ENCODE data around the gene SPAG4.
A peak's percentile ranks its signal among the peaks of the same experiment; 100 is the strongest.

SPAG4 gene

DNA sequence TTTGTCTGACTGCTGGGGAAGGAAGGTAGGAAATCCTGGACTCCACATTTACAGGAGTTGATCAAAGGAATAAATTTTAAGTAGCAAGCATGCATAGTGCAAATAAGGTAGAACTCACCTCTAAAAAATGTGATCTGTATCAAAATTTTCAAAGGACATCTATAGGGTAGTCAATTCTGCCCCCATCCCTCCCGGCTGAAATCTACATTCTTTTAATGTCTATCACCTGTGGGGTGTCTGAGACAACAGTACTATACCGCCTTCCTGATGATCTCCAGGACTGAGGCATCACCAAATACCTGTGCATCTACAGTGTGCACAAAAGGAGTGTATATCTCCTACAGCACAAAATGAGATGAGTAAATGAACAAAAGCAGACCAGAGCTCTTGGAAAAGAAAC is 29.2 kb downstream of the SPAG4 start:
- Histone ChIP-seq H3K9ac (ENCODE audit: low read depth, low read length) (no peak overlapping the region), H3K36me3 (ENCODE audit: insufficient read depth, low read length) (no peaks in the 10 kb centered on the region), H3K9me3 (ENCODE audit: control insufficient read depth, insufficient read depth, low read length) (no peaks in the 10 kb centered on the region), H3K4me1 (ENCODE audit: insufficient read depth, low read length) (peaks cover 3% of the 10 kb centered on the region; the same call in 1 of the 2 replicates)

GRCh38 chr20:35648836-35649235 is 33.2 kb downstream of the SPAG4 start:
- H3K9ac ChIP-seq (ENCODE audit: low read depth, low read length), result no peak overlapping the region

DNA sequence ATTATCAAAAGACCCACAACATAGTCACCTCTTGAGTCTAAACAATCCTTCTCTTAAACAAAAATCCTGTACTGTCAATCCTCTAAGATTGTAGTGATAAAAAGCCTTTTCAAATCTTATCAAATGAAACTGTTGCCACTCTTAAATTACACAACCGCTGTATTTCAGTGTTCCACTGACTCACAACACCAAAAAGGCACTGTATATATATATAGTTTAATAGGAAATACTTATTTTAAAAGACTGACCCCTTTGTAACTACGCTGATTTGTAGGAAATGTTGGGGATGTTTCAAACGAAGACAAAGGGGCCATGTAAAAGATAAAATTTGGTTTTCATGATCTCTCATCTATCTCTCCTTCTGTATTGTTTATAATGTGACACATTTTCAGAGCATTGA is 35.0 kb downstream of the SPAG4 start:
- Histone ChIP-seq H3K36me3 (ENCODE audit: insufficient read depth, low read length) (peaks cover 14% of the 10 kb centered on the region; the same call in 1 of the 2 replicates), H3K9me3 (ENCODE audit: control insufficient read depth, insufficient read depth, low read length) (no peaks in the 10 kb centered on the region), H3K9ac (ENCODE audit: low read depth, low read length) (no peak overlapping the region), H3K4me1 (ENCODE audit: insufficient read depth, low read length) (no peaks in the 10 kb centered on the region)

More at GRCh38 chr20:35648836-35649235, 33.2 kb downstream of the SPAG4 start:
- Histone ChIP-seq H3K9me3 (ENCODE audit: control insufficient read depth, insufficient read depth, low read length) (no peaks in the 10 kb centered on the region), H3K36me3 (ENCODE audit: insufficient read depth, low read length) (peaks cover 8% of the 10 kb centered on the region; the same call in 1 of the 2 replicates), H3K4me1 (ENCODE audit: insufficient read depth, low read length) (no peaks in the 10 kb centered on the region)

- H3K36me3 ChIP-seq (ENCODE audit: insufficient read depth, low read length), result peaks cover 14% of the 10 kb centered on the region; the same call in 1 of the 2 replicates
- no peaks in the 10 kb centered on the region for H3K9me3 ChIP-seq (ENCODE audit: control insufficient read depth, insufficient read depth, low read length)
- H3K9ac ChIP-seq (ENCODE audit: low read depth, low read length), result no peak overlapping the region
- no peaks in the 10 kb centered on the region for H3K4me1 ChIP-seq (ENCODE audit: insufficient read depth, low read length)
Measured at GRCh38 chr20:35651958-35652357, 36.3 kb downstream of the SPAG4 start.

GRCh38 chr20:35652641-35653429 is 37.2 kb downstream of the SPAG4 start:
- Histone ChIP-seq H3K4me1 (ENCODE audit: insufficient read depth, low read length) (no peaks in the 10 kb centered on the region), H3K9ac (ENCODE audit: low read depth, low read length) (no peak overlapping the region), H3K9me3 (ENCODE audit: control insufficient read depth, insufficient read depth, low read length) (no peaks in the 10 kb centered on the region), H3K36me3 (ENCODE audit: insufficient read depth, low read length) (peaks cover 14% of the 10 kb centered on the region; the same call in 1 of the 2 replicates)

DNA sequence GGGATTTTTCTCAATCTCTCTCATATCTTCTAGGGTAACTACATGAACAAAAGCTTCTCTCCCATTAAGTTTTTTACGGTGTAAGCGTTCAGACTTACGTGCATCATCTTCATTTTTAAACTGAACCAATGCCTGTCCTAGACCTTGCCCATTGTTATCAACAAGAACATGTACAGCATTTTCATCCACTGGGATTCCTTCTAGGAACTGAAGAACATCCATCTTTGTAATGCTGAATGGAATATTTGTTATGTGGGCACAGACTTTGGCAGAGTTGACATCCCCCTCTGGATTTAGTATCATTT is 37.8 kb downstream of the SPAG4 start:
- Histone ChIP-seq H3K36me3 (ENCODE audit: insufficient read depth, low read length) (peaks cover 14% of the 10 kb centered on the region; the same call in 1 of the 2 replicates), H3K9ac (ENCODE audit: low read depth, low read length) (no peak overlapping the region)

DNA sequence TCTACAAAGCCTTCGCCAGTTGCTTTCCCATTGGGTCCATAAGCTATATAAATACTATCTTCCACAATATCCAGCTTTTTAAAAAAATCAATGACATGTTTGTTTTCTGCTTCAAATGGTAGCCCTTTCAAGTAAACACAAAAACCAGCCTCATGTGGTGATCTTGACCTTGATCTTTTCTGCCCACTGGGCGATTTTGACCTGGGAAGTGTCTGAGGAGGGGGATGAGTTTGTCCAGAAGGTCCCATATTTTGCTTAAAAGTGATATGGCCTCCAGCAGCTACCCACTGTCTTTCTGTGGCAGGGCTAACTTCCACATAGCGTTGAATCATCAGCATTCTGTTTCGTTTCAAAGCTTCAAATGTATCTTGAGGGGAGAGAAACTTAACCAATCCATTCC is 38.3 kb downstream of the SPAG4 start:
- Histone ChIP-seq H3K4me1 (ENCODE audit: insufficient read depth, low read length) (no peaks in the 10 kb centered on the region), H3K36me3 (ENCODE audit: insufficient read depth, low read length) (peaks cover 14% of the 10 kb centered on the region; the same call in 1 of the 2 replicates), H3K9ac (ENCODE audit: low read depth, low read length) (no peak overlapping the region), H3K9me3 (ENCODE audit: control insufficient read depth, insufficient read depth, low read length) (no peaks in the 10 kb centered on the region)

More for the DNA sequence above, 37.8 kb downstream of the SPAG4 start:
- Histone ChIP-seq H3K4me1 (ENCODE audit: insufficient read depth, low read length) (no peaks in the 10 kb centered on the region), H3K9me3 (ENCODE audit: control insufficient read depth, insufficient read depth, low read length) (no peaks in the 10 kb centered on the region)

GRCh38 chr20:35654415-35654814 is 38.8 kb downstream of the SPAG4 start:
- no peaks in the 10 kb centered on the region for H3K4me1 ChIP-seq (ENCODE audit: insufficient read depth, low read length)
- no peak overlapping the region for H3K9ac ChIP-seq (ENCODE audit: low read depth, low read length)
- no peaks in the 10 kb centered on the region for H3K9me3 ChIP-seq (ENCODE audit: control insufficient read depth, insufficient read depth, low read length)
- peaks cover 14% of the 10 kb centered on the region; the same call in 1 of the 2 replicates for H3K36me3 ChIP-seq (ENCODE audit: insufficient read depth, low read length)

GRCh38 chr20:35657271-35657670 is 41.6 kb downstream of the SPAG4 start:
- Histone ChIP-seq H3K36me3 (ENCODE audit: insufficient read depth, low read length) (peaks cover 14% of the 10 kb centered on the region; the same call in 1 of the 2 replicates), H3K9ac (ENCODE audit: low read depth, low read length) (no peak overlapping the region), H3K9me3 (ENCODE audit: control insufficient read depth, insufficient read depth, low read length) (no peaks in the 10 kb centered on the region), H3K4me1 (ENCODE audit: insufficient read depth, low read length) (peaks cover 14% of the 10 kb centered on the region; the same call in 1 of the 2 replicates)

DNA sequence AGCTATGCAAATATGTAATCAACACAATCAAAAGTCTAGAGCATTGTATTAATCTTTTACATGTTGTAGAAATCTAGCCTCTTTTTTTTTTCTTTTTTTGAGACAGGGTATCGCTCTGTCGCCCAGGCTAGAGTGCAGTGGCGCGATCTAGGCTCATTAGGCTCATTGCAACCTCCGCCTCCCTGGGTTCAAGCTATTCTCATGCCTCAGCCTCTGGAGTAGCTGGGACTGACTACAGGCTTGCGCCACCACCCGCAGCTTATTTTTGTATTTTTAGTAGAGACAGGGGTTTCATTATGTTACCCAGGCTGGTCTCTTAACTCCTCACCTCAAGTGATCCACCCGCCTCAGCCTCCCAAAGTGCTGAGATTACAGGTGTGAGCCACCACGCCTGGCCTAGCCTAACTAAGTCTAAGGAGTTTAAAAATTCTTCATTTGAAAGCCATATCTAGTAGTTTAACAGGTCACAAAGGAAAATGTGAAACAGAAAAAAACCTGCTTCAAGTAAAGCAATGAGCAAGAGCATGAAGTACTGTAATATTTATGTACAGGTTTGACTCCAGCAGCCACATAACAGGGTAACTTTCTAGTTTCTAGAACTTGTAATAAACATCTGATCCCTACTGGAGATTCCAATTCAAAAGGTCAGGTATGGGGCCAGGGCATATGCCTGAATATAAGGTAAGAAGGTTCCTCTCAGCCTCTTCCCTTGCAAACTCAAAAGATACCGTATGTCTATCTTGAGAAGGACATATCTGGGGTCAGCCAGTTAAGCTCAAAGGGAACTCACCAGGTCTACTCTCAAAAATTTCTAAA is 44.7 kb downstream of the SPAG4 start:
- Histone ChIP-seq H3K36me3 (ENCODE audit: insufficient read depth, low read length) (no peaks in the 10 kb centered on the region; the same call in 1 of the 2 replicates), H3K9ac (ENCODE audit: low read depth, low read length) (no peak overlapping the region), H3K4me1 (ENCODE audit: insufficient read depth, low read length) (peaks cover 18% of the 10 kb centered on the region; the same call in 1 of the 2 replicates), H3K9me3 (ENCODE audit: control insufficient read depth, insufficient read depth, low read length) (no peaks in the 10 kb centered on the region)

GRCh38 chr20:35661053-35661452 is 45.4 kb downstream of the SPAG4 start:
- H3K4me1 ChIP-seq (ENCODE audit: insufficient read depth, low read length), result peaks cover 18% of the 10 kb centered on the region; the same call in 1 of the 2 replicates
- H3K36me3 ChIP-seq (ENCODE audit: insufficient read depth, low read length), result no peaks in the 10 kb centered on the region
- H3K9ac ChIP-seq (ENCODE audit: low read depth, low read length), result no peak overlapping the region
- no peaks in the 10 kb centered on the region for H3K9me3 ChIP-seq (ENCODE audit: control insufficient read depth, insufficient read depth, low read length)

- Histone ChIP-seq H3K36me3 (ENCODE audit: insufficient read depth, low read length) (no peaks in the 10 kb centered on the region), H3K9me3 (ENCODE audit: control insufficient read depth, insufficient read depth, low read length) (no peaks in the 10 kb centered on the region), H3K9ac (ENCODE audit: low read depth, low read length) (no peak overlapping the region), H3K4me1 (ENCODE audit: insufficient read depth, low read length) (peaks cover 18% of the 10 kb centered on the region; the same call in 1 of the 2 replicates)
Measured at GRCh38 chr20:35661908-35662307, 46.3 kb downstream of the SPAG4 start.

GRCh38 chr20:35662551-35662950 is 46.9 kb downstream of the SPAG4 start:
- Histone ChIP-seq H3K36me3 (ENCODE audit: insufficient read depth, low read length) (no peaks in the 10 kb centered on the region), H3K9ac (ENCODE audit: low read depth, low read length) (peak overlapping the region; percentile 22; the same call in 1 of the 2 replicates), H3K4me1 (ENCODE audit: insufficient read depth, low read length) (peaks cover 18% of the 10 kb centered on the region; the same call in 1 of the 2 replicates)

More at GRCh38 chr20:35662551-35662950, 46.9 kb downstream of the SPAG4 start:
- no peaks in the 10 kb centered on the region for H3K9me3 ChIP-seq (ENCODE audit: control insufficient read depth, insufficient read depth, low read length)
